ENCODE data around the gene ADAMTS16.

The ADAMTS16 gene

GRCh38 chr5:5285906-5286305 lies 145.8 kb downstream of the ADAMTS16 start:
- no peak for DNase-seq (ENCODE audit: low read depth in 2 of 2)

GRCh38 chr5:5287419-5287818 lies 147.3 kb downstream of the ADAMTS16 start:
- DNase-seq (ENCODE audit: low read depth in 2 of 2) = no peak

DNA sequence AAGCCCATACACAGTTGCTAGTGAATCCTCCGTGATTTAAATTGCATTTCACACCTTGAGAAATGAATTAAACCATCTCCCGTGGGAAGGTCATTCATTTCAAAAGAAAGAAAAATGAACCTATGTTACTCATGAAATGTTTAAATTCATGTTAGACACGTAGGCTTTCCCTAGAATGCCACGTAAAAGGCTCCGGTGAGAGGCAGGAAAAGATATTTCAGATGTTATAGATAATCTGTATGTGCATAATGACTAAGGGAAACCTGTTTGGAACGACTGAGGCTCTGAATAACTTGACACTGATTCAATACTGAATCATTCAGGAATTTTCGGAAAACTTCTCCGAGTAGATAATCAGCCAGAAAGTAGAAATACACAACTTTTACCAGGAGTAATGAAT lies 148.1 kb downstream of the ADAMTS16 start:
- no peak for DNase-seq (ENCODE audit: low read depth in 2 of 2)

DNA sequence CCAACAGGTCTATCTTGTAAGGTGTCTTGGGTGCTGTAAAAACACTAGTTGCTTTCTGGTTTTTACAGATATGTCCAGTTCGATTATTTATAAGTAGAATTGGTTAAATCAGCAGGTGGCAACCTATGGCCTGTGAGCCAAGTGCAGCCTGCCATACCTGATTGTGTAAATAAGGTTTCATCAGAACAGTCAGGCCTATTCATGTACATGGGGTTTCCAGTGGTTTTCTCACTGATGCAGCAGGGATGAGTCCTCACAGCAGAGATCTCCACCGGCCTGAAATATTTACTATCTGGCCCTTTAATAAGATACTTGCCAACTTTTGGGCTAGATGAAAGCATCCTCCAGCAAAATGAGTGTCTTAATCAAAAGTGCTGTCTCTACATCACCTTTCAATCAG lies 149.4 kb downstream of the ADAMTS16 start:
- no peak for DNase-seq (ENCODE audit: low read depth in 2 of 2)

DNA sequence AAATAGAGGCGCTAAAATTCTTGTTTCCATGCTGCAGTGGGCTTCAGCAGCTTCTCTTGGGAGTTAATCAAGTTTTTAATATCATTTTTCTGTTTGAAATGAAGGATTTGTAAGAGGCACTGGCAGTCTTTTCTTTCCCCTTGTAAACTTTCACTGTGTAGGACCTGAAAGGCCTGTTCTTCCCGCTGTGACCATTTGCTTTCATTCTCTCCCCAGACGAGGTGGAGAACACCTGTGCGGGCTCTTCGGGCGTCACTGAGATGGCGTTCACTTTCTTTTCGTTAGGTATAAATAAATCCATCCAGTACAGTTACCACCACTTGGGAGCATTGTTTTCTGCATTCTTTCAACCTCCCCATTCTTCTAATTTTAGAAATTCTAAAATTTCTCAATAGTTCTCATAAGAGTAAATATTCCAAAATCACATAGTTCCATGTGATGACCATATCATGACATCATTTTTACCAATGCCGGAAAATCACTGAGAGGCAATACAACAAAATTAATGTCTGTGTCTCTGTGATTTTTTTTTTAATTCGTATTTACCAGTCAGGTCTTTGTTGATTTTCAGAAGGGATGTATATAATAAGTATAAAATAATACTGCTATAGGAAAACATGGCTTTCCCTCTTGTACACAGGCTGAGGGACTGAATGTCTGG lies 150.7 kb downstream of the ADAMTS16 start:
- no peak for DNase-seq (ENCODE audit: low read depth in 2 of 2)

DNA sequence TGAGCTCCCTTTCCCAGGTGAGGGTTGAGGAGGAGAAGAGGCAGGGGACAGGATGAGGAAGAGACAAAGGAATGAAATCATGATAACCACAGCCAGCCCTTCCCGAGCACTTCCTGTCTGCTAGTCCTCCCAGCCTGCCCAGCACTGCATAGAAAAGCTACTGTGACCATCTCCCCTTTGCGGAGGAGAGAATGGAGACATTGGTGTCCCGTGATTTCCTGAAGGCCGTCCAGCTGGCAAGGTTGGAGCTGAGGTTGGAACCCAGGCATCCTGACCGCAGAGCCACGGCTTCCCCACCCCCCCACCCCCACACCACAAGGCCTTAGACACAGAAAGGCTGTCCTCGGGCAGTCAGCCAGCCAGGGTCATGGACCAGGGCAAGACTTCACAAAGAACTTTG lies 151.2 kb downstream of the ADAMTS16 start:
- no peak for DNase-seq (ENCODE audit: low read depth in 2 of 2)

DNA sequence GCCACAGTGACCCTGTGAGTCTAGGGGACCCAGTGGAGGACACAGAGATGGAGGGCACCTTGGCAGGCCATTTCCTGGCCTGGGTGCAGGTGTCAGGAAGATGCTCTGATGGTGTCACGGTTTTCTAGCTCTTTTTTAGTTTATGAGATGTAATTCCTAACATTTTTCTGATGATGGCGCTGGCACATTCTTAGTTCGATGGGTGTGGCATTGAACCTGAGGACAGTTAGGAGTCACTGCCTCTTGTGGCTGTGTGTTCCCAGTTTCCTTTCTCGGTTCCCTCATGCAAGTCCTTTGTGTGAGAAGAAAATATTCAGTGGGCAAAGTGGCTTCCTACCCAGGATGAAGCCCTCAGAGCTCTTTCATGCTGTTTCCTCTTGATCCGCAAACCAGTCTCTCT lies 152.9 kb downstream of the ADAMTS16 start:
- DNase-seq (ENCODE audit: low read depth in 2 of 2) = no peak

DNA sequence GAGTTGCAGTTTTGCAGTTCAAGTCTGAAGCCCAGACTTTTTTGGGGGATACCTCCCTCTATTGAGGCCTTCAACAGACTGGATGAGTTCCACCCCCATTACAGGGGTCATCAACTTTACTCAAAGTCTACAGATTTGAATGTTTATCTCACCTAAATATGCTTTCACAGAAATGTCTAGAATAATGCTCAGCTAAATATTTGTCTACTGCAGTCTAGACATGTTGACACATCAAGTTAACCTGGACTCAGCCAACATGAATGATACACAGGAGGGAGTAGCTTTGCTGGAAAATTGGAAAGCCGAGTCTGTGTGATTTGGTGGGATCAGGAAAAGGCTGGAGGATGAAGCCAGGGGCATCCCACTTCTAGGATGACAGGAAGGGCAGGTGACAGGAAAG lies 154.3 kb downstream of the ADAMTS16 start:
- DNase-seq (ENCODE audit: low read depth in 2 of 2) = no peak

- no peak for DNase-seq (ENCODE audit: low read depth in 2 of 2)
Observed at GRCh38 chr5:5295351-5295750, 155.2 kb downstream of the ADAMTS16 start.

GRCh38 chr5:5296051-5296450 lies 155.9 kb downstream of the ADAMTS16 start:
- no peak for DNase-seq (ENCODE audit: low read depth in 2 of 2)

GRCh38 chr5:5297432-5298067 lies 157.4 kb downstream of the ADAMTS16 start:
- no peak for DNase-seq (ENCODE audit: low read depth in 2 of 2)

GRCh38 chr5:5298068-5298633 lies 158.0 kb downstream of the ADAMTS16 start:
- DNase-seq (ENCODE audit: low read depth in 2 of 2) = no peak

GRCh38 chr5:5298841-5299541 lies 158.9 kb downstream of the ADAMTS16 start:
- no peak for DNase-seq (ENCODE audit: low read depth in 2 of 2)

DNA sequence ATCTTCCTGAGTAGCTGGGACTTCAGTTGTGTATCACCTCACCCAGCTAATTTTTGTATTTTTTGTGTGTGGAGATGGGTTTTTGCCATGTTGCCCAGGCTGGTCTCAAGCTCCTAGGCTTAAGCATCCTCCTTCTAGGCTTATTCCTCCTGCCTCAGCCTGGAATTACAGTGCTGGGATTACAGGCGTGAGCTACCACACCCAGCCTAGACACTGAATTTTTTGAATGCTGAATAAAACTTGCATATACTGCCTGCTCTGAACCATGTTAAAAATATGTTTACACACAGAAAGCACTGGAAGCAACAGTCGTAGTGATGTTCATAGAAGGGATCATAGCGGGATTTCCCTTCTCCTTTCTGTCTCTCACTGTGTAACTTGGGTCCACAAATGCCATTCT lies 161.0 kb downstream of the ADAMTS16 start:
- no peak for DNase-seq (ENCODE audit: low read depth in 2 of 2)

GRCh38 chr5:5302201-5302600 lies 162.1 kb downstream of the ADAMTS16 start:
- DNase-seq (ENCODE audit: low read depth in 2 of 2) = no peak

DNA sequence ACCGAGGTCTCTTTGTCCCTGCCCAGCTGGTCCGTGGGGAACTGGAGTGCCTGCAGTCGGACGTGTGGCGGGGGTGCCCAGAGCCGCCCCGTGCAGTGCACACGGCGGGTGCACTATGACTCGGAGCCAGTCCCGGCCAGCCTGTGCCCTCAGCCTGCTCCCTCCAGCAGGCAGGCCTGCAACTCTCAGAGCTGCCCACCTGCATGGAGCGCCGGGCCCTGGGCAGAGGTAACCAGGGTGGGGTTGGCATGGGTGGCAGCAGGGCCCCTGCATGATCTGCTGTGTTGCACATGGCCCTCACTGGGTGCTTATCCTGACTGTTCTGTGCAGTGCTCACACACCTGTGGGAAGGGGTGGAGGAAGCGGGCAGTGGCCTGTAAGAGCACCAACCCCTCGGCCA lies 163.1 kb downstream of the ADAMTS16 start:
- no peak for DNase-seq (ENCODE audit: low read depth in 2 of 2)

GRCh38 chr5:5304361-5305020 lies 164.4 kb downstream of the ADAMTS16 start:
- DNase-seq (ENCODE audit: low read depth in 2 of 2) = no peak

DNA sequence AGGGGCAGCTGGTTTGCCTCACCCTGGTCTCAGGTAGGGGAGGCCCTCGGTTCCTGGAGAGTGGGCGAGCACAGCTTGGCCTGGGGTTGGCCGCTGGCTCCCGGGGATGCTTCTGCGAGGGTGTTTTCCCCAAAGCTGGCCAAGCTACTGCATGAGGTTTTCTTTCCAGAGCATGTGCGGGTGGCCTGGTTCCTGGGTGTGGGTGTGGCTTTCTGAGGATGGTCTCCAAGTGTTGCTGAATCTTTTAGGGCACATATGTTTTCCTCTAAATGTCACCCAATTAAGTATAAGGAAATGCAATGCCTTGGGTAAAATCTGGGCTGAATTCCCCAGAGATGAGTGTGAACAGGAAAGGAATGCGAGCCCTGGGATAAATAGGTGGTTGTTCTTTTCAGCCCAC lies 166.6 kb downstream of the ADAMTS16 start:
- DNase-seq (ENCODE audit: low read depth in 2 of 2) = no peak

DNA sequence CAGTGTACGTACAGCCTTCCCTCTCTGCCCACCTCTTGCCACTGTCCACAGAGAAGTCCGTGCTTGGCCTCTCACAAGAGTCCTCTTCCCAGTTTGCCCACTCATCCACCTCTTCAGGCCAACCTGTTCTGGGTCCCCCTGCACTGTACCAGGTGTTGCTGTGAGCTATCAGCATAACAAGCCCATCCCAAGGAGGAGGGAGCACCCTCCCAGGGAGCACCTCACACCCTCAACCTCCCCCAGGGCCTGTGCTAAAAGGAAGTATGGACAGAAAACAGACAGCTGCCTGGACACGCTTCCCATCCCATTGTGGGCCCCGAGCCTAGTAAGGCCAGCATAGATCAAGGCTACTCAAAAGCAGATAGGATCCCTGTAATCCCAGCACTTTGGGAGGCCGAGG lies 168.2 kb downstream of the ADAMTS16 start:
- no peak for DNase-seq (ENCODE audit: low read depth in 2 of 2)

- no peak for DNase-seq (ENCODE audit: low read depth in 2 of 2)
Observed at GRCh38 chr5:5309645-5310044, 169.5 kb downstream of the ADAMTS16 start.

DNA sequence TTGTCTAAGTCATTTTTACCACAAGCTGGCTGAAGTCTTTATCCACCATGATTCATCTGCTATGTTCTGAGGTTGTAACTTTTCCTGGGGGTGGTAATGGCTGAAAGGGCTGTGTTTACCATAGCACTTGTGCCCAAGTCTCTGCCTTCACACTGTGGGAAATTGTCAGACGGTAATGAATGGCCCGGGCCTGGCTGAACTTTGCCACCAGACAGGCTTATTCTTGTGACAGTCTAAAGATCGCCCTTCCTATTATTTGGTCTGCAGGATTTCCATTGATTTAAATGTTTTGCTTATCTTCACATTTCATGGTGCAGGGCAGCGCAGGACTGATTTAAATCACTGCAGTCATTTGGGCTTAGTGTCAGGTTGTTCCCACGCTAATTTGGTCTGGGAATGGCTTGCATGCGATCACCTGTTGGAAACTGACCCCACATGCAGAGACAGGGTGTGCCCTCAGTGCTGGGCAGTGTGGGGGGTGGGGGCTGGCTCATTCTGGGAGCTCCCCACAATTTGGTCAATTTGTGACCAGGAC lies 173.0 kb downstream of the ADAMTS16 start:
- DNase-seq (ENCODE audit: low read depth in 2 of 2) = no peak

DNA sequence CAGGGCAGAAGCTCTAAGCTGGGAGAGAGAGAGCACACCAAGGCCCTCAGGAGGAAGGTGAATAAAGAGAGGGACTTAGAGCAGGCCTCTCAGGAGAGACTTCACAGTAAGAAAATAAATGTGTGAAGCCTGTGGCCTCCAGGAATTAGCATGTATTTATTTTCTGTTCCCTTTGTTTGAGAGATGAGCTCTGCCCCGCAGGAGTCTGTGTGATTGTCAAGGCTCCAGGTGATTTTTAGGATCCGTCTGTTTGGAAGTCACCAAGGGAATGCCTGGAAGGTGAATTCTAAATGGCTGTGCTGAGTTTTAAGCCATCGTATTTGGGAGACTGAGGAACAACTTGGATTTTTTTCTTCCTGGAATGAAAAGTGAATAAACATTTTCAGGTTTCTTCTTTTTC lies 174.0 kb downstream of the ADAMTS16 start:
- DNase-seq (ENCODE audit: low read depth in 2 of 2) = no peak
